PC-3 (cell line): Measurements from ENCODE around the gene S100Z. TPM values are rescaled to one million over a fixed set of nuclear protein-coding genes. Genes with fewer than 3 reads are reported as not detected.

Source experiments
- ATAC-seq: fragments of 200-7000 bp; cut with Tn5 transposase; 2 replicates; pipeline ENCODE4 v1.9.1; 2020; ENCODE audit warnings: mild to moderate bottlenecking, moderate library complexity
- BruUV-seq: library from RNA; stranded (reverse); fragments of 400-500 nt; replicated peaks from 2 replicates; lab custom pipeline; 2021; lab: Mats Ljungman, UMichigan
- CTCF ChIA-PET: fragments of 300-600 bp; sonication (Branson Sonifier 250); formaldehyde crosslinking; loops from one replicate; lab custom pipeline; 2022; ENCODE audit warnings: antibody characterized with exemption; lab: Charles Lee
- POLR2A ChIA-PET: fragments of 300-600 bp; sonication (Branson Sonifier 250); formaldehyde crosslinking; loops from one replicate; lab custom pipeline; 2022; ENCODE audit warnings: antibody characterized with exemption; ENCODE audit not compliant: unreplicated experiment; lab: Charles Lee
- DNase-seq: peaks from one replicate; pipeline ENCODE4 v3.0.0-alpha.2; 2015
- H2AFZ ChIP-seq: fragments of 300-600 bp; sonication (generic); 2 replicates; pipeline ENCODE4 v1.6.0; 2016; ENCODE audit warnings: antibody characterized with exemption, low read length
- H3F3A ChIP-seq: fragments of 300-600 bp; sonication (generic); one replicate; pipeline ENCODE4 v1.6.0; 2017; ENCODE audit warnings: antibody characterized with exemption, low read length, control low read depth, mild to moderate bottlenecking; ENCODE audit not compliant: unreplicated experiment
- H3K27ac ChIP-seq: fragments of 300-600 bp; sonication (generic); 2 replicates; pipeline ENCODE4 v1.5.1; 2016; ENCODE audit warnings: mild to moderate bottlenecking, low read length
- H3K27me3 ChIP-seq: fragments of 300-600 bp; sonication (generic); 2 replicates; pipeline ENCODE4 v1.6.1; 2016; ENCODE audit warnings: low read length, mixed read lengths
- H3K36me3 ChIP-seq: fragments of 300-600 bp; sonication (generic); 2 replicates; pipeline ENCODE4 v1.6.1; 2016; ENCODE audit warnings: low read depth, mixed run types, low read length, mixed read lengths
- H3K4me1 ChIP-seq: fragments of 300-600 bp; sonication (generic); 2 replicates; pipeline ENCODE4 v1.5.1; 2016; ENCODE audit warnings: low read length; ENCODE audit not compliant: insufficient read depth
- H3K4me2 ChIP-seq: fragments of 300-600 bp; sonication (generic); 2 replicates; pipeline ENCODE4 v1.6.0; 2016; ENCODE audit warnings: low read length
- H3K4me3 ChIP-seq: fragments of 300-600 bp; sonication (generic); 2 replicates; pipeline ENCODE4 v1.5.1; 2016; ENCODE audit warnings: mild to moderate bottlenecking, low read length, mixed read lengths
- H3K79me2 ChIP-seq: fragments of 300-600 bp; sonication (generic); 2 replicates; pipeline ENCODE4 v1.6.1; 2017; ENCODE audit warnings: low read length, mixed read lengths
- H3K9ac ChIP-seq: fragments of 300-600 bp; sonication (generic); 2 replicates; pipeline ENCODE4 v1.6.0; 2016; ENCODE audit warnings: mild to moderate bottlenecking, low read length
- H3K9me2 ChIP-seq: fragments of 300-600 bp; sonication (generic); replicated peaks from 2 replicates; pipeline ENCODE4 v1.6.1; 2016; ENCODE audit warnings: mixed run types, low read length, mixed read lengths
- H3K9me3 ChIP-seq: fragments of 300-600 bp; sonication (generic); 2 replicates; pipeline ENCODE4 v1.6.1; 2016; ENCODE audit warnings: low read length, mixed read lengths
- H4K20me1 ChIP-seq: fragments of 300-600 bp; sonication (generic); 2 replicates; pipeline ENCODE4 v1.6.1; 2016; ENCODE audit warnings: low read length, mixed read lengths
- EZH2 ChIP-seq: fragments of 300-600 bp; sonication (generic); IDR thresholded peaks from one replicate; pipeline ENCODE4 v1.6.1; 2017; ENCODE audit warnings: antibody characterized with exemption, mild to moderate bottlenecking, low read length; ENCODE audit not compliant: unreplicated experiment
- EZH2phosphoT487 ChIP-seq: fragments of 300-600 bp; sonication (generic); IDR thresholded peaks from 2 replicates; pipeline ENCODE4 v1.6.1; 2018; ENCODE audit warnings: mild to moderate bottlenecking, antibody characterized with exemption, low read length, borderline replicate concordance
- intact Hi-C: fragments of 100-400 bp; cut with micrococcal nuclease; formaldehyde crosslinking; loops from 2 replicates; pipeline ENCODE4 v1.9.0; 2023
- total RNA-seq: library from RNA; depleted of rRNA; stranded (reverse); fragments of >200 nt; gene quantifications from 2 replicates; pipeline ENCODE4 v1.2.3, GENCODE V29; 2014
- TF ChIP-seq, protein P1 (sequence below): fragments of 300-600 bp; sonication (generic); conservative IDR thresholded peaks from 2 replicates; pipeline ENCODE4 v1.5.1; 2017; ENCODE audit warnings: antibody characterized with exemption, low read depth, mild to moderate bottlenecking, low read length

Gene S100Z
- total RNA-seq, 1 experiment from 2014 or later = 0.11 TPM

DNA sequence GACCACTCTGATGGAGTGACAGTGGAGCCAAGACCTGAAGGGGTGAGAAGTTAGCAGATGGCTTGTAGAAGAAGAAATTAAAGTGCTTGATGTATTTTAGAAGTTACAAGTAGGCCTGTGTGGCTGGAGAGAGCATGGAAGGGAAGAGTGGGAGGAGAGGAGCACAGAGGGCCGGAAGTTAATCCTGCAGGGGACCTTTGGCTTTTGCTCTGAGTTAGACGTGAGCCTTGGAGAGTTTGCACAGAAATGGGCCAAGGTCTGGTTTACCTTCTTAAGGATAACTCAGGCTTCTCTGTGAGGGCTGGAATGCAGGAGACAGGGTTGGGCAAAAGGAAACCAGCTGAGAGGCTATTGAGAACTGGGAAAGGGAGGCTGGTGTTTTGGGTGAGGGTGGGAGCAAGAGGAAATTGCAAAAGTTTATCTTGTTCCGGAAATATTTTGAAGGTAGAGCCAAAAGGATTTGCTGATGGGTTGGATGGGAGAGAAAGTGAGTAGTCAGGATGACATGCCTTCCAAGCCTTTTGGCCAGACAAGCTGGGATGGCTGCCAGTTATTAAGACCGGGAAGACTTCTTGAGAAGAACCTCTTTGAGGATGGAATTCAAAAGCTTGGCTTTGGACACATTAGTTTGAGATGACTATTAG is 48.5 kb upstream of the S100Z start:
- Histone ChIP-seq H3K9me3 (no peaks in the 10 kb centered on the region), H3K9ac (peak overlapping the region; percentile 77), H3K9me2 (no peaks in the 10 kb centered on the region), H3K79me2 (no peaks in the 10 kb centered on the region), H3K27me3 (no peaks in the 10 kb centered on the region), H4K20me1 (no peaks in the 10 kb centered on the region), H3K27ac (peak overlapping the region; percentile 99), H2AFZ (no peak overlapping the region), H3K4me1 (peaks cover 45% of the 10 kb centered on the region), H3F3A (peaks cover 5% of the 10 kb centered on the region), H3K4me2 (peak overlapping the region; percentile 51), H3K36me3 (no peaks in the 10 kb centered on the region), H3K4me3 (no peak overlapping the region)
- TF ChIP-seq EZH2phosphoT487 (no peak), EZH2 (no peak)
- TF ChIP-seq, protein P1, sequence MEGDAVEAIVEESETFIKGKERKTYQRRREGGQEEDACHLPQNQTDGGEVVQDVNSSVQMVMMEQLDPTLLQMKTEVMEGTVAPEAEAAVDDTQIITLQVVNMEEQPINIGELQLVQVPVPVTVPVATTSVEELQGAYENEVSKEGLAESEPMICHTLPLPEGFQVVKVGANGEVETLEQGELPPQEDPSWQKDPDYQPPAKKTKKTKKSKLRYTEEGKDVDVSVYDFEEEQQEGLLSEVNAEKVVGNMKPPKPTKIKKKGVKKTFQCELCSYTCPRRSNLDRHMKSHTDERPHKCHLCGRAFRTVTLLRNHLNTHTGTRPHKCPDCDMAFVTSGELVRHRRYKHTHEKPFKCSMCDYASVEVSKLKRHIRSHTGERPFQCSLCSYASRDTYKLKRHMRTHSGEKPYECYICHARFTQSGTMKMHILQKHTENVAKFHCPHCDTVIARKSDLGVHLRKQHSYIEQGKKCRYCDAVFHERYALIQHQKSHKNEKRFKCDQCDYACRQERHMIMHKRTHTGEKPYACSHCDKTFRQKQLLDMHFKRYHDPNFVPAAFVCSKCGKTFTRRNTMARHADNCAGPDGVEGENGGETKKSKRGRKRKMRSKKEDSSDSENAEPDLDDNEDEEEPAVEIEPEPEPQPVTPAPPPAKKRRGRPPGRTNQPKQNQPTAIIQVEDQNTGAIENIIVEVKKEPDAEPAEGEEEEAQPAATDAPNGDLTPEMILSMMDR = no peak
- ATAC-seq = peak; percentile 11; the same call in 1 of the 2 replicates
- ChIA-PET POLR2A (no interaction called here), CTCF (no interaction called here)
- DNase-seq = peak; percentile 83
- no TSS peak for BruUV-seq
- intact Hi-C loops = no loop called here

- Histone ChIP-seq H4K20me1 (no peaks in the 10 kb centered on the region), H3K79me2 (no peaks in the 10 kb centered on the region), H3K4me1 (peaks cover 48% of the 10 kb centered on the region), H3K27me3 (no peaks in the 10 kb centered on the region), H3K9ac (peak overlapping the region; percentile 77), H2AFZ (no peak overlapping the region), H3F3A (peaks cover 5% of the 10 kb centered on the region), H3K9me3 (no peaks in the 10 kb centered on the region), H3K4me3 (no peak overlapping the region), H3K9me2 (no peaks in the 10 kb centered on the region), H3K4me2 (0 out of 2 replicates have a peak overlapping the region, but pooled peaks have one; percentile 51), H3K27ac (peak overlapping the region; percentile 99), H3K36me3 (no peaks in the 10 kb centered on the region)
- DNase-seq (no peak), ATAC-seq (no peak)
- ChIA-PET POLR2A (no interaction called here), CTCF (no interaction called here)
- no peak for TF ChIP-seq EZH2
- intact Hi-C loops = no loop called here
- BruUV-seq = no TSS peak
These were observed 48.0 kb upstream of the S100Z start for GRCh38 chr5:76801803-76802195.

DNA sequence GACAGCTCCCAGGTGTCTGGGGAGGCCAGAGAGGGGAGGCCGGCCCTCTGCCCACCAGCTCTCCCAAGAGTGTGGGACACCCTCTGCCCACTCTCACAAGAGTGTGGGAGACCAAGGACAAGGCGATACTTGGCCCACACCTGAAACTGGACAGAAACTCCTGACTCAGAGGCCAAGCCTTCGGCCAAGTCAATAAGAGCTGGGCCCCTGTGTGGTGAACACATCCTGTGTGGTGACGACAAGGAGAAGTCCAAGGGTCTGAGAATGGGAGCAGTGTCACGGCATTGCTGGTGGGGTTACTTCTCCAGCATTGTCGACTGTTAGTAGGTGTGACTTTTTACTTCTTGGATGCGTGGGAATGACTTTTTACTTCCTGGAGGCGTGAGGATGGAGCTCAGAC is 45.5 kb upstream of the S100Z start:
- DNase-seq (peak; percentile 66), ATAC-seq (peak; percentile 5)
- BruUV-seq = no TSS peak
- Histone ChIP-seq H3K9ac (peak overlapping the region; percentile 92), H3K9me2 (no peaks in the 10 kb centered on the region), H3F3A (peaks cover 5% of the 10 kb centered on the region), H3K4me2 (peak overlapping the region; percentile 18; the same call in 1 of the 2 replicates), H3K79me2 (no peaks in the 10 kb centered on the region), H3K27me3 (no peaks in the 10 kb centered on the region), H3K9me3 (no peaks in the 10 kb centered on the region), H3K4me3 (no peak overlapping the region), H2AFZ (no peak overlapping the region), H3K4me1 (peaks cover 61% of the 10 kb centered on the region), H4K20me1 (no peaks in the 10 kb centered on the region), H3K27ac (peak overlapping the region; percentile 100), H3K36me3 (no peaks in the 10 kb centered on the region)
- no peak for TF ChIP-seq EZH2
- TF ChIP-seq EZH2phosphoT487 = no peak
- TF ChIP-seq, protein P1 = no peak
- ChIA-PET POLR2A (interaction anchor here (0.6 kb wide), 1 partner anchor 1871 kb away, joined by 8 read pairs; no protein-coding TSS in a partner anchor), CTCF (no interaction called here)
- intact Hi-C loops = no loop called here
